K562 (cell line): Measurements from ENCODE around the gene TBC1D32. TPM values are rescaled to one million over a fixed set of nuclear protein-coding genes. Genes with fewer than 3 reads are reported as not detected.

Source experiments
- ATAC-seq: fragments of 200-7000 bp; cut with Tn5 transposase; 3 replicates; pipeline ENCODE4 v1.9.1; 2020; ENCODE audit warnings: moderate library complexity
- BruUV-seq: library from RNA; stranded (reverse); fragments of 400-500 nt; replicated peaks from 2 replicates; lab custom pipeline; 2021; lab: Mats Ljungman, UMichigan
- CTCF ChIA-PET: fragments of 300-600 bp; formaldehyde crosslinking; extraction: SDS; loops from one replicate; lab custom pipeline; 2021; ENCODE audit warnings: low intra/inter-chr PET ratio; lab: Yijun Ruan, JAX
- POLR2A ChIA-PET: fragments of 300-600, 350-650 bp; sonication (Branson Sonifier 250); formaldehyde crosslinking; extraction: SDS; loops from one replicate; lab custom pipeline; 2021; ENCODE audit warnings: antibody characterized with exemption, inconsistent platforms; lab: Yijun Ruan, JAX
- DNase-seq, 4 experiments: peaks; one replicate each; pipeline versions ENCODE4 v3.0.0 to v3.0.0-alpha.2; 2011 to 2018; ENCODE audit warnings: low spot score in 3 of 4, mixed read lengths in 3 of 4; ENCODE audit errors: extremely low read depth in 1 of 4
- FAIRE-seq: peaks from 2 replicates; lab custom pipeline; 2011; peaks lifted over from hg19 to GRCh38; lab: Jason Lieb, UNC
- H2AFZ ChIP-seq: 2 replicates; pipeline ENCODE4 v1.6.0; 2011; ENCODE audit warnings: low read depth, low read length, control low read depth, inconsistent platforms
- H3K27ac ChIP-seq: fragments of 200-600 bp; 3 replicates; pipeline ENCODE4 v1.8.0; 2011; ENCODE audit warnings: low read depth, mild to moderate bottlenecking, control low read depth, inconsistent platforms, low read length, moderate library complexity, mixed read lengths; ENCODE audit errors: extremely low read depth
- H3K27me3 ChIP-seq, 2 experiments: fragments of 300-600 bp in 1 of 2; 2 replicates in 1 of 2; 3 replicates in 1 of 2; pipeline versions ENCODE4 v1.6.0 to v1.8.0; 2011; ENCODE audit warnings: inconsistent platforms in 2 of 2, low read length in 2 of 2, mild to moderate bottlenecking in 1 of 2, mixed read lengths in 1 of 2, moderate library complexity in 1 of 2; ENCODE audit not compliant: control insufficient read depth in 2 of 2, insufficient read depth in 2 of 2
- H3K36me3 ChIP-seq: fragments of 300-600 bp; 3 replicates; pipeline ENCODE4 v1.8.0; 2011; ENCODE audit warnings: mild to moderate bottlenecking, low read length, inconsistent platforms; ENCODE audit not compliant: control insufficient read depth, insufficient read depth
- H3K4me1 ChIP-seq, 2 experiments: fragments of 200-600 bp in 1 of 2; replicated peaks in 1 of 2; 2 replicates in 1 of 2; 3 replicates in 1 of 2; pipeline versions ENCODE4 v1.5.1 to v1.8.0; 2011; ENCODE audit warnings: inconsistent platforms in 2 of 2, low read length in 2 of 2, mild to moderate bottlenecking in 1 of 2, mixed read lengths in 1 of 2, moderate library complexity in 1 of 2; ENCODE audit not compliant: control insufficient read depth in 2 of 2, insufficient read depth in 2 of 2
- H3K4me2 ChIP-seq: 2 replicates; pipeline ENCODE4 v1.6.1; 2011; ENCODE audit warnings: low read length, control low read depth, inconsistent platforms, mixed read lengths; ENCODE audit not compliant: insufficient read depth
- H3K4me3 ChIP-seq: fragments of 200-600 bp; sonication (generic), shearing (Covaris generic); 2 replicates; pipeline ENCODE4 v1.5.1; 2016; ENCODE audit warnings: control low read depth, inconsistent platforms
- H3K79me2 ChIP-seq: fragments of 200-600 bp; 3 replicates; pipeline ENCODE4 v1.8.0; 2011; ENCODE audit warnings: low read length, inconsistent platforms; ENCODE audit not compliant: control insufficient read depth, insufficient read depth
- H3K9ac ChIP-seq, 2 experiments: 2 replicates each; pipeline versions ENCODE4 v1.6.0 to v1.6.1; 2011; ENCODE audit warnings: low read depth in 2 of 2, low read length in 2 of 2, control low read depth in 1 of 2, inconsistent platforms in 1 of 2, mild to moderate bottlenecking in 1 of 2, mixed read lengths in 1 of 2; ENCODE audit not compliant: insufficient read depth in 1 of 2
- H3K9me1 ChIP-seq: one replicate; pipeline ENCODE4 v1.6.0; 2011; ENCODE audit warnings: inconsistent platforms, mild to moderate bottlenecking, low read length, moderate library complexity; ENCODE audit not compliant: control insufficient read depth, insufficient read depth
- H3K9me3 ChIP-seq: replicated peaks from 2 replicates; pipeline ENCODE4 v1.5.1; 2011; ENCODE audit warnings: low read depth, low read length, inconsistent platforms; ENCODE audit not compliant: control insufficient read depth, insufficient read depth
- H4K20me1 ChIP-seq: replicated peaks from 2 replicates; pipeline ENCODE4 v1.6.1; 2011; ENCODE audit warnings: low read length, inconsistent platforms, mixed read lengths; ENCODE audit not compliant: control insufficient read depth, insufficient read depth
- CBFA2T2 ChIP-seq: fragments of 450-650 bp; conservative IDR thresholded peaks from 2 replicates; pipeline ENCODE4 v1.6.1; 2017; ENCODE audit warnings: mild to moderate bottlenecking
- CBX2 ChIP-seq: fragments of 200-600 bp; sonication (generic); IDR thresholded peaks from one replicate; pipeline ENCODE4 v1.6.1; 2012; ENCODE audit warnings: mild to moderate bottlenecking, low read length, inconsistent platforms; ENCODE audit not compliant: insufficient read depth, poor library complexity, severe bottlenecking
- ETV1 ChIP-seq: fragments of 450-650 bp; conservative IDR thresholded peaks from 2 replicates; pipeline ENCODE4 v1.6.1; 2016; ENCODE audit warnings: missing genetic modification characterization, control low read depth, low read depth, missing compliant biosample characterization
- HOXB6 ChIP-seq: fragments of 250-450 bp; sonication (Bioruptor Pico); IDR thresholded peaks from 2 replicates; pipeline ENCODE4 v1.5.1; 2022; ENCODE audit warnings: mild to moderate bottlenecking, borderline replicate concordance
- PHF20 ChIP-seq: fragments of 450-650 bp; IDR thresholded peaks from 2 replicates; pipeline ENCODE4 v1.6.1; 2018; ENCODE audit not compliant: partially characterized antibody
- RFX5 ChIP-seq: IDR thresholded peaks from 2 replicates; pipeline ENCODE4 v1.6.1; 2011; ENCODE audit warnings: low read depth, mild to moderate bottlenecking, improper control_type of control experiment, low read length
- SNIP1 ChIP-seq: fragments of 450-650 bp; IDR thresholded peaks from 2 replicates; pipeline ENCODE4 v1.7.1; 2017; ENCODE audit warnings: low read depth, mild to moderate bottlenecking
- ZNF121 ChIP-seq: sonication (generic); formaldehyde crosslinking; conservative IDR thresholded peaks from 2 replicates; pipeline ENCODE4 v1.8.0; 2022; ENCODE audit warnings: missing genetic modification reagents
- WGBS: fragments of 100-300 bp; shearing (Covaris generic); methylation state at CpG from one replicate; pipeline ENCODE4 v1.1.6; 2016; ENCODE audit warnings: low coverage, mixed read lengths; ENCODE audit not compliant: insufficient coverage; ENCODE audit errors: missing lambda C conversion rate; 5-methylcytosine and 5-hydroxymethylcytosine counted together
- in situ Hi-C: fragments of 300-500 bp; cut with MboI; formaldehyde crosslinking; loops from 4 replicates; pipeline ENCODE4 v1.15.0; 2018; ENCODE audit warnings: inconsistent platforms, mixed read lengths
- intact Hi-C: fragments of 100-400 bp; cut with micrococcal nuclease; formaldehyde crosslinking; loops from 2 replicates; pipeline ENCODE4 v1.14.2; 2022
- polyA plus RNA-seq, 8 experiments: library from polyadenylated mRNA; depleted of rRNA in 4 of 8; stranded (reverse) in 5 of 8; unstranded in 3 of 8; fragments of >200 nt; fragmentation: Nextera tagmentation in 2 of 8; fragmentation: Illumina TruSeq in 1 of 8; extraction: Ambion mirVana in 2 of 8; extraction: Trizol in 1 of 8; gene quantifications; 2 replicates each; pipeline versions ENCODE4 v1.2.1 to v1.2.3, GENCODE V29; 2011 to 2014; ENCODE audit warnings: inconsistent platforms in 1 of 8, missing spikeins in 1 of 8
- total RNA-seq, 7 experiments: library from RNA; depleted of rRNA in 6 of 7; stranded (reverse); fragments of >200 nt in 6 of 7; fragmentation: Illumina TruSeq in 2 of 7; extraction: Trizol in 2 of 7; gene quantifications; 2 replicates each; pipeline versions ENCODE4 v1.2.1 to v1.2.3, GENCODE V29; 2011 to 2021; ENCODE audit warnings: low replicate concordance in 1 of 7
- TF ChIP-seq, protein P1 (sequence below): fragments of 450-650 bp; IDR thresholded peaks from 2 replicates; pipeline ENCODE4 v1.6.1; 2016; ENCODE audit warnings: low read depth
- TF ChIP-seq, protein P2 (sequence below): fragments of 250-450 bp; sonication (Bioruptor Pico); IDR thresholded peaks from 2 replicates; pipeline ENCODE4 v1.9.0; 2021; ENCODE audit warnings: mild to moderate bottlenecking, inconsistent platforms
- TF ChIP-seq, protein P3 (sequence below): fragments of 250-450 bp; sonication (Bioruptor Pico); IDR thresholded peaks from 2 replicates; pipeline ENCODE4 v1.4.0; 2020

TBC1D32 gene
- total and polyA plus RNA-seq, 9 of the 15 experiments (the other 6 are each of a cell fraction or from before 2014, with no cell fraction given) = 2.5 to 9.6 (median 3.9) TPM

DNA sequence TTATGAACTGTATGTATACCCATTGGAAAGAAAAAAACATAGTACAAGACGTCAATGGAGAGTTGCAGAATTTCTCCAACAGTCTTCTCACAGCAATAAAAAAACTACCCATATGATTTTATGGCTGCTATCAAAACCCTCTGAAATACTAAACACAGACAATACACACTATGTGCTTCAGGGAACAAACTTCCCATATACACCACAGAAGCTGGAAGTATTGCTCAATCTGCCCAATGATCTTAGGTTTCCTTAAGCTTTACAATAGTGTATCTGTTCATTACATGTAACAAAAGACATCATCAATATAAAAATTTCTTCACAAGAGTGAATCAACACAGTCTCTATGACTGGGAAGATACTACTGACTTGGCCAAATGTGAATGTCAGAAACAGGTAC is 150.5 kb downstream of the TBC1D32 start:
- Histone ChIP-seq H3K4me2 (no peak overlapping the region), H3K9me1 (no peaks in the 10 kb centered on the region), H3K9me3 (no peaks in the 10 kb centered on the region), H3K9ac (no peak overlapping the region), H3K79me2 (no peaks in the 10 kb centered on the region), H4K20me1 (no peaks in the 10 kb centered on the region), H3K36me3 (no peaks in the 10 kb centered on the region), H3K4me1 (no peaks in the 10 kb centered on the region), H2AFZ (no peak overlapping the region), H3K4me3 (no peak overlapping the region), H3K27me3 (no peaks in the 10 kb centered on the region), H3K27ac (no peak overlapping the region)
- ATAC-seq (no peak), DNase-seq (no peak), FAIRE-seq (no peak)
- CTCF ChIA-PET = no interaction called here
- POLR2A ChIA-PET = no interaction called here
- no TSS peak for BruUV-seq
- in situ Hi-C loops = no loop called here
- intact Hi-C loops = no loop called here
- 22% methylated on average over 1 of the region's 1 CpG for WGBS
- TF ChIP-seq SNIP1 (no peak), HOXB6 (CRISPR knock-in tag) (no peak), PHF20 (no peak), RFX5 (no peak), CBX2 (no peak), CBFA2T2 (no peak), ETV1 (tag) (no peak), ZNF121 (no peak)
- TF ChIP-seq, protein P1, sequence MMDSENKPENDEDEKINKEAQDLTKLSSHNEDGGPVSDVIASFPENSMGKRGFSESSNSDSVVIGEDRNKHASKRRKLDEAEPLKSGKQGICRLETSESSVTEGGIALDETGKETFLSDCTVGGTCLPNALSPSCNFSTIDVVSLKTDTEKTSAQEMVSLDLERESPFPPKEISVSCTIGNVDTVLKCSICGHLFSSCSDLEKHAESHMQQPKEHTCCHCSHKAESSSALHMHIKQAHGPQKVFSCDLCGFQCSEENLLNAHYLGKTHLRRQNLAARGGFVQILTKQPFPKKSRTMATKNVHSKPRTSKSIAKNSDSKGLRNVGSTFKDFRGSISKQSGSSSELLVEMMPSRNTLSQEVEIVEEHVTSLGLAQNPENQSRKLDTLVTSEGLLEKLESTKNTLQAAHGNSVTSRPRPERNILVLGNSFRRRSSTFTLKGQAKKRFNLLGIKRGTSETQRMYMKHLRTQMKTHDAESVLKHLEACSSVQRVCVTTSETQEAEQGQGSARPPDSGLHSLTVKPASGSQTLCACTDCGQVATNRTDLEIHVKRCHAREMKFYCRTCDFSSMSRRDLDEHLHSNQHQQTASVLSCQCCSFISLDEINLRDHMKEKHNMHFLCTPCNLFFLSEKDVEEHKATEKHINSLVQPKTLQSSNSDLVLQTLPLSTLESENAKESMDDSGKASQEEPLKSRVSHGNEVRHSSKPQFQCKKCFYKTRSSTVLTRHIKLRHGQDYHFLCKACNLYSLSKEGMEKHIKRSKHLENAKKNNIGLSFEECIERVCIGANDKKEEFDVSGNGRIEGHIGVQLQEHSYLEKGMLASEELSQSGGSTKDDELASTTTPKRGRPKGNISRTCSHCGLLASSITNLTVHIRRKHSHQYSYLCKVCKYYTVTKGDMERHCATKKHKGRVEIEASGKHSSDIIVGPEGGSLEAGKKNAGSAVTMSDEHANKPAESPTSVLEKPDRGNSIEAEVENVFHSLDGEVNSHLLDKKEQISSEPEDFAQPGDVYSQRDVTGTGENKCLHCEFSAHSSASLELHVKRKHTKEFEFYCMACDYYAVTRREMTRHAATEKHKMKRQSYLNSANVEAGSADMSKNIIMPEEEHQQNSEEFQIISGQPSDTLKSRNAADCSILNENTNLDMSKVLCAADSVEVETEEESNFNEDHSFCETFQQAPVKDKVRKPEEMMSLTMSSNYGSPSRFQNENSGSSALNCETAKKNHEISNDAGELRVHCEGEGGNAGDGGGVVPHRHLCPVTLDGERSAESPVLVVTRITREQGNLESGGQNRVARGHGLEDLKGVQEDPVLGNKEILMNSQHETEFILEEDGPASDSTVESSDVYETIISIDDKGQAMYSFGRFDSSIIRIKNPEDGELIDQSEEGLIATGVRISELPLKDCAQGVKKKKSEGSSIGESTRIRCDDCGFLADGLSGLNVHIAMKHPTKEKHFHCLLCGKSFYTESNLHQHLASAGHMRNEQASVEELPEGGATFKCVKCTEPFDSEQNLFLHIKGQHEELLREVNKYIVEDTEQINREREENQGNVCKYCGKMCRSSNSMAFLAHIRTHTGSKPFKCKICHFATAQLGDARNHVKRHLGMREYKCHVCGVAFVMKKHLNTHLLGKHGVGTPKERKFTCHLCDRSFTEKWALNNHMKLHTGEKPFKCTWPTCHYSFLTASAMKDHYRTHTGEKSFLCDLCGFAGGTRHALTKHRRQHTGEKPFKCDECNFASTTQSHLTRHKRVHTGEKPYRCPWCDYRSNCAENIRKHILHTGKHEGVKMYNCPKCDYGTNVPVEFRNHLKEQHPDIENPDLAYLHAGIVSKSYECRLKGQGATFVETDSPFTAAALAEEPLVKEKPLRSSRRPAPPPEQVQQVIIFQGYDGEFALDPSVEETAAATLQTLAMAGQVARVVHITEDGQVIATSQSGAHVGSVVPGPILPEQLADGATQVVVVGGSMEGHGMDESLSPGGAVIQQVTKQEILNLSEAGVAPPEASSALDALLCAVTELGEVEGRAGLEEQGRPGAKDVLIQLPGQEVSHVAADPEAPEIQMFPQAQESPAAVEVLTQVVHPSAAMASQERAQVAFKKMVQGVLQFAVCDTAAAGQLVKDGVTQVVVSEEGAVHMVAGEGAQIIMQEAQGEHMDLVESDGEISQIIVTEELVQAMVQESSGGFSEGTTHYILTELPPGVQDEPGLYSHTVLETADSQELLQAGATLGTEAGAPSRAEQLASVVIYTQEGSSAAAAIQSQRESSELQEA = no peak
- TF ChIP-seq, protein P2, sequence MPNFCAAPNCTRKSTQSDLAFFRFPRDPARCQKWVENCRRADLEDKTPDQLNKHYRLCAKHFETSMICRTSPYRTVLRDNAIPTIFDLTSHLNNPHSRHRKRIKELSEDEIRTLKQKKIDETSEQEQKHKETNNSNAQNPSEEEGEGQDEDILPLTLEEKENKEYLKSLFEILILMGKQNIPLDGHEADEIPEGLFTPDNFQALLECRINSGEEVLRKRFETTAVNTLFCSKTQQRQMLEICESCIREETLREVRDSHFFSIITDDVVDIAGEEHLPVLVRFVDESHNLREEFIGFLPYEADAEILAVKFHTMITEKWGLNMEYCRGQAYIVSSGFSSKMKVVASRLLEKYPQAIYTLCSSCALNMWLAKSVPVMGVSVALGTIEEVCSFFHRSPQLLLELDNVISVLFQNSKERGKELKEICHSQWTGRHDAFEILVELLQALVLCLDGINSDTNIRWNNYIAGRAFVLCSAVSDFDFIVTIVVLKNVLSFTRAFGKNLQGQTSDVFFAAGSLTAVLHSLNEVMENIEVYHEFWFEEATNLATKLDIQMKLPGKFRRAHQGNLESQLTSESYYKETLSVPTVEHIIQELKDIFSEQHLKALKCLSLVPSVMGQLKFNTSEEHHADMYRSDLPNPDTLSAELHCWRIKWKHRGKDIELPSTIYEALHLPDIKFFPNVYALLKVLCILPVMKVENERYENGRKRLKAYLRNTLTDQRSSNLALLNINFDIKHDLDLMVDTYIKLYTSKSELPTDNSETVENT (CRISPR knock-in tag) = no peak
- TF ChIP-seq, protein P3, sequence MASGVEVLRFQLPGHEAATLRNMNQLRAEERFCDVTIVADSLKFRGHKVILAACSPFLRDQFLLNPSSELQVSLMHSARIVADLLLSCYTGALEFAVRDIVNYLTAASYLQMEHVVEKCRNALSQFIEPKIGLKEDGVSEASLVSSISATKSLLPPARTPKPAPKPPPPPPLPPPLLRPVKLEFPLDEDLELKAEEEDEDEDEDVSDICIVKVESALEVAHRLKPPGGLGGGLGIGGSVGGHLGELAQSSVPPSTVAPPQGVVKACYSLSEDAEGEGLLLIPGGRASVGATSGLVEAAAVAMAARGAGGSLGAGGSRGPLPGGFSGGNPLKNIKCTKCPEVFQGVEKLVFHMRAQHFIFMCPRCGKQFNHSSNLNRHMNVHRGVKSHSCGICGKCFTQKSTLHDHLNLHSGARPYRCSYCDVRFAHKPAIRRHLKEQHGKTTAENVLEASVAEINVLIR (CRISPR knock-in tag) = no peak
